ENCODE data around the gene RAB40C. TPM values are rescaled to one million over a fixed set of nuclear protein-coding genes. Genes with fewer than 3 reads are reported as not detected.
A peak's percentile ranks its signal among the peaks of the same experiment; 100 is the strongest.

Gene RAB40C
- total and polyA plus RNA-seq, 9 of the 15 experiments (the other 6 are each of a cell fraction or from before 2014, with no cell fraction given) = 0.17 to 23.4 (median 8.7) TPM

DNA sequence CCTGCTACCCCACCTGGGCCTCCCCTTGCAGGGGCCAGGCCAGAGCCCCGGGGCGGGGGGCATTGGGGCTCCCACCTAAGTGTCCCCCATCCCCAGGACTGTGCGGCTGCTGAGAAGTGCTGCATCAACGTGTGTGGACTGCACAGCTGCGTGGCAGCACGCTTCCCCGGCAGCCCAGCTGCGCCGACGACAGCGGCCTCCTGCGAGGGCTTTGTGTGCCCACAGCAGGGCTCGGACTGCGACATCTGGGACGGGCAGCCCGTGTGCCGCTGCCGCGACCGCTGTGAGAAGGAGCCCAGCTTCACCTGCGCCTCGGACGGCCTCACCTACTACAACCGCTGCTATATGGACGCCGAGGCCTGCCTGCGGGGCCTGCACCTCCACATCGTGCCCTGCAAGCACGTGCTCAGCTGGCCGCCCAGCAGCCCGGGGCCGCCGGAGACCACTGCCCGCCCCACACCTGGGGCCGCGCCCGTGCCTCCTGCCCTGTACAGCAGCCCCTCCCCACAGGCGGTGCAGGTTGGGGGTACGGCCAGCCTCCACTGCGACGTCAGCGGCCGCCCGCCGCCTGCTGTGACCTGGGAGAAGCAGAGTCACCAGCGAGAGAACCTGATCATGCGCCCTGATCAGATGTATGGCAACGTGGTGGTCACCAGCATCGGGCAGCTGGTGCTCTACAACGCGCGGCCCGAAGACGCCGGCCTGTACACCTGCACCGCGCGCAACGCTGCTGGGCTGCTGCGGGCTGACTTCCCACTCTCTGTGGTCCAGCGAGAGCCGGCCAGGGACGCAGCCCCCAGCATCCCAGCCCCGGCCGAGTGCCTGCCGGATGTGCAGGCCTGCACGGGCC is 42.8 kb downstream of the RAB40C start (continued):
- TF ChIP-seq NR4A1 (CRISPR knock-in tag; IDR thresholded peaks at IDR 0.05) (no peak), NR4A1 (tag; IDR thresholded peaks at IDR 0.05) (no peak), STAG1 (CRISPR knock-in tag; IDR thresholded peaks at IDR 0.05; ENCODE audit: borderline replicate concordance) (no peak), HNRNPL (IDR thresholded peaks at IDR 0.05; ENCODE audit: low read depth, low read length) (peak; percentile 18; the same call in 1 of the 2 replicates), POLR2G (IDR thresholded peaks at IDR 0.05; ENCODE audit: low read depth, low read length) (peak; percentile 66)
- TF ChIP-seq, protein P1, sequence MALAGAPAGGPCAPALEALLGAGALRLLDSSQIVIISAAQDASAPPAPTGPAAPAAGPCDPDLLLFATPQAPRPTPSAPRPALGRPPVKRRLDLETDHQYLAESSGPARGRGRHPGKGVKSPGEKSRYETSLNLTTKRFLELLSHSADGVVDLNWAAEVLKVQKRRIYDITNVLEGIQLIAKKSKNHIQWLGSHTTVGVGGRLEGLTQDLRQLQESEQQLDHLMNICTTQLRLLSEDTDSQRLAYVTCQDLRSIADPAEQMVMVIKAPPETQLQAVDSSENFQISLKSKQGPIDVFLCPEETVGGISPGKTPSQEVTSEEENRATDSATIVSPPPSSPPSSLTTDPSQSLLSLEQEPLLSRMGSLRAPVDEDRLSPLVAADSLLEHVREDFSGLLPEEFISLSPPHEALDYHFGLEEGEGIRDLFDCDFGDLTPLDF (CRISPR knock-in tag; IDR thresholded peaks at IDR 0.05) = no peak

GRCh38 chr16:633336-634050 is 43.6 kb downstream of the RAB40C start:
- H3K36me3 ChIP-seq (ENCODE audit: control insufficient read depth, insufficient read depth, low read length) = peaks cover 32% of the 10 kb centered on the region; the same call in 1 of the 3 replicates
- H3K79me2 ChIP-seq (ENCODE audit: control insufficient read depth, insufficient read depth, low read length) = peaks cover 18% of the 10 kb centered on the region
- ATAC-seq = no peak
- H3K27ac ChIP-seq (ENCODE audit: extremely low read depth, low read depth, low read length) = no peak overlapping the region
- H3K4me2 ChIP-seq (ENCODE audit: insufficient read depth, low read length) = no peak overlapping the region
- ChIA-PET POLR2A (no interaction called here), CTCF (ENCODE audit: low intra/inter-chr PET ratio) (no interaction called here)
- intact Hi-C loops (cut with micrococcal nuclease) (no loop called here), in situ Hi-C loops (cut with MboI) (no loop called here)
- no peaks in the 10 kb centered on the region for H4K20me1 ChIP-seq (replicated peaks; ENCODE audit: control insufficient read depth, insufficient read depth, low read length)
- H3K9me3 ChIP-seq (replicated peaks; ENCODE audit: control insufficient read depth, insufficient read depth, low read depth, low read length) = no peaks in the 10 kb centered on the region
- H2AFZ ChIP-seq (ENCODE audit: low read depth, low read length) = no peak overlapping the region
- H3K9ac ChIP-seq (ENCODE audit: insufficient read depth in 1 of 2, low read depth in 2 of 2, low read length in 2 of 2) = no peak overlapping the region; a peak in 1 of 4 replicates
- BruUV-seq (replicated peaks) = no TSS peak
- WGBS (ENCODE audit: insufficient coverage, low coverage, missing lambda C conversion rate) = 97% methylated on average over 36 of the region's 74 CpGs
- FAIRE-seq = no peak
- no peak for DNase-seq (ENCODE audit: extremely low read depth in 1 of 4, low spot score in 3 of 4)
- peaks cover 30 to 94% of the 10 kb centered on the region in 2 experiments for H3K4me1 ChIP-seq (replicated peaks in 1 of 2; ENCODE audit: control insufficient read depth in 2 of 2, insufficient read depth in 2 of 2, low read length in 2 of 2)
- no peaks in the 10 kb centered on the region for H3K27me3 ChIP-seq (ENCODE audit: control insufficient read depth in 2 of 2, insufficient read depth in 2 of 2, low read length in 2 of 2)
- no peak overlapping the region for H3K4me3 ChIP-seq
- no peaks in the 10 kb centered on the region for H3K9me1 ChIP-seq (ENCODE audit: control insufficient read depth, insufficient read depth, low read length)
- TF ChIP-seq, protein P2, sequence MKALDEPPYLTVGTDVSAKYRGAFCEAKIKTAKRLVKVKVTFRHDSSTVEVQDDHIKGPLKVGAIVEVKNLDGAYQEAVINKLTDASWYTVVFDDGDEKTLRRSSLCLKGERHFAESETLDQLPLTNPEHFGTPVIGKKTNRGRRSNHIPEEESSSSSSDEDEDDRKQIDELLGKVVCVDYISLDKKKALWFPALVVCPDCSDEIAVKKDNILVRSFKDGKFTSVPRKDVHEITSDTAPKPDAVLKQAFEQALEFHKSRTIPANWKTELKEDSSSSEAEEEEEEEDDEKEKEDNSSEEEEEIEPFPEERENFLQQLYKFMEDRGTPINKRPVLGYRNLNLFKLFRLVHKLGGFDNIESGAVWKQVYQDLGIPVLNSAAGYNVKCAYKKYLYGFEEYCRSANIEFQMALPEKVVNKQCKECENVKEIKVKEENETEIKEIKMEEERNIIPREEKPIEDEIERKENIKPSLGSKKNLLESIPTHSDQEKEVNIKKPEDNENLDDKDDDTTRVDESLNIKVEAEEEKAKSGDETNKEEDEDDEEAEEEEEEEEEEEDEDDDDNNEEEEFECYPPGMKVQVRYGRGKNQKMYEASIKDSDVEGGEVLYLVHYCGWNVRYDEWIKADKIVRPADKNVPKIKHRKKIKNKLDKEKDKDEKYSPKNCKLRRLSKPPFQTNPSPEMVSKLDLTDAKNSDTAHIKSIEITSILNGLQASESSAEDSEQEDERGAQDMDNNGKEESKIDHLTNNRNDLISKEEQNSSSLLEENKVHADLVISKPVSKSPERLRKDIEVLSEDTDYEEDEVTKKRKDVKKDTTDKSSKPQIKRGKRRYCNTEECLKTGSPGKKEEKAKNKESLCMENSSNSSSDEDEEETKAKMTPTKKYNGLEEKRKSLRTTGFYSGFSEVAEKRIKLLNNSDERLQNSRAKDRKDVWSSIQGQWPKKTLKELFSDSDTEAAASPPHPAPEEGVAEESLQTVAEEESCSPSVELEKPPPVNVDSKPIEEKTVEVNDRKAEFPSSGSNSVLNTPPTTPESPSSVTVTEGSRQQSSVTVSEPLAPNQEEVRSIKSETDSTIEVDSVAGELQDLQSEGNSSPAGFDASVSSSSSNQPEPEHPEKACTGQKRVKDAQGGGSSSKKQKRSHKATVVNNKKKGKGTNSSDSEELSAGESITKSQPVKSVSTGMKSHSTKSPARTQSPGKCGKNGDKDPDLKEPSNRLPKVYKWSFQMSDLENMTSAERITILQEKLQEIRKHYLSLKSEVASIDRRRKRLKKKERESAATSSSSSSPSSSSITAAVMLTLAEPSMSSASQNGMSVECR (CRISPR knock-in tag; IDR thresholded peaks at IDR 0.05) = no peak
- no peak for TF ChIP-seq TOE1 (IDR thresholded peaks at IDR 0.05; ENCODE audit: borderline replicate concordance)
- no peak for TF ChIP-seq TOE1 (CRISPR knock-in tag; IDR thresholded peaks at IDR 0.05; ENCODE audit: borderline replicate concordance, low read depth)
- TF ChIP-seq GTF2A2 (tag; IDR thresholded peaks at IDR 0.05) = no peak
- peak; percentile 4 for TF ChIP-seq FIP1L1 (IDR thresholded peaks at IDR 0.05; ENCODE audit: low read depth, low read length, poor library complexity, severe bottlenecking)
- TF ChIP-seq YBX1 (IDR thresholded peaks at IDR 0.05) = no peak
